Measurements from ENCODE around the gene FYB1.

DNA sequence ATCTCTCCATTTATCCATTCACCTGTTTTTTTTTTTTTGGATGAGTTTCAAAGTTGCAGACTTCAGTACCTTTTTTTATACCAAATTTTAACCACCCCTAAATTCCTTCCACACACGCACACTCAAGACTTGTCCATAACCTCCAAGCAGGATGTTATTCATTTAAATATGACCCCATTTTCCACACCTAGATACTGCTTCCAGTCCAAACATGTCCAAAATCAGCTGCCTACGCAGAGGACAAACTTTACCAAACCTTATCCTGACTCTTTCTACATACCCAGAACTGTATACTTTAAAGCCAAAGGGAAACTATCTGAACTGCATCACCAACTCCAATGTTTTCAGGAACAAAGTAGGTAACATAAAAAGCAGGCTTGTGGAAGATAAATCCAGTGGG lies 36.0 kb upstream of the FYB1 start:
- TF ChIP-seq, protein P1, sequence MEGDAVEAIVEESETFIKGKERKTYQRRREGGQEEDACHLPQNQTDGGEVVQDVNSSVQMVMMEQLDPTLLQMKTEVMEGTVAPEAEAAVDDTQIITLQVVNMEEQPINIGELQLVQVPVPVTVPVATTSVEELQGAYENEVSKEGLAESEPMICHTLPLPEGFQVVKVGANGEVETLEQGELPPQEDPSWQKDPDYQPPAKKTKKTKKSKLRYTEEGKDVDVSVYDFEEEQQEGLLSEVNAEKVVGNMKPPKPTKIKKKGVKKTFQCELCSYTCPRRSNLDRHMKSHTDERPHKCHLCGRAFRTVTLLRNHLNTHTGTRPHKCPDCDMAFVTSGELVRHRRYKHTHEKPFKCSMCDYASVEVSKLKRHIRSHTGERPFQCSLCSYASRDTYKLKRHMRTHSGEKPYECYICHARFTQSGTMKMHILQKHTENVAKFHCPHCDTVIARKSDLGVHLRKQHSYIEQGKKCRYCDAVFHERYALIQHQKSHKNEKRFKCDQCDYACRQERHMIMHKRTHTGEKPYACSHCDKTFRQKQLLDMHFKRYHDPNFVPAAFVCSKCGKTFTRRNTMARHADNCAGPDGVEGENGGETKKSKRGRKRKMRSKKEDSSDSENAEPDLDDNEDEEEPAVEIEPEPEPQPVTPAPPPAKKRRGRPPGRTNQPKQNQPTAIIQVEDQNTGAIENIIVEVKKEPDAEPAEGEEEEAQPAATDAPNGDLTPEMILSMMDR (IDR thresholded peaks at IDR 0.05) = no peak
- TF ChIP-seq POLR2AphosphoS5 (IDR thresholded peaks at IDR 0.05; ENCODE audit: low read depth, low read length) (no peak), SIN3A (IDR thresholded peaks at IDR 0.05; ENCODE audit: borderline replicate concordance, insufficient read depth, low read depth, low read length) (no peak), TCF7L2 (IDR thresholded peaks at IDR 0.05; ENCODE audit: low read depth, low read length) (no peak)
- TF ChIP-seq, protein P2, sequence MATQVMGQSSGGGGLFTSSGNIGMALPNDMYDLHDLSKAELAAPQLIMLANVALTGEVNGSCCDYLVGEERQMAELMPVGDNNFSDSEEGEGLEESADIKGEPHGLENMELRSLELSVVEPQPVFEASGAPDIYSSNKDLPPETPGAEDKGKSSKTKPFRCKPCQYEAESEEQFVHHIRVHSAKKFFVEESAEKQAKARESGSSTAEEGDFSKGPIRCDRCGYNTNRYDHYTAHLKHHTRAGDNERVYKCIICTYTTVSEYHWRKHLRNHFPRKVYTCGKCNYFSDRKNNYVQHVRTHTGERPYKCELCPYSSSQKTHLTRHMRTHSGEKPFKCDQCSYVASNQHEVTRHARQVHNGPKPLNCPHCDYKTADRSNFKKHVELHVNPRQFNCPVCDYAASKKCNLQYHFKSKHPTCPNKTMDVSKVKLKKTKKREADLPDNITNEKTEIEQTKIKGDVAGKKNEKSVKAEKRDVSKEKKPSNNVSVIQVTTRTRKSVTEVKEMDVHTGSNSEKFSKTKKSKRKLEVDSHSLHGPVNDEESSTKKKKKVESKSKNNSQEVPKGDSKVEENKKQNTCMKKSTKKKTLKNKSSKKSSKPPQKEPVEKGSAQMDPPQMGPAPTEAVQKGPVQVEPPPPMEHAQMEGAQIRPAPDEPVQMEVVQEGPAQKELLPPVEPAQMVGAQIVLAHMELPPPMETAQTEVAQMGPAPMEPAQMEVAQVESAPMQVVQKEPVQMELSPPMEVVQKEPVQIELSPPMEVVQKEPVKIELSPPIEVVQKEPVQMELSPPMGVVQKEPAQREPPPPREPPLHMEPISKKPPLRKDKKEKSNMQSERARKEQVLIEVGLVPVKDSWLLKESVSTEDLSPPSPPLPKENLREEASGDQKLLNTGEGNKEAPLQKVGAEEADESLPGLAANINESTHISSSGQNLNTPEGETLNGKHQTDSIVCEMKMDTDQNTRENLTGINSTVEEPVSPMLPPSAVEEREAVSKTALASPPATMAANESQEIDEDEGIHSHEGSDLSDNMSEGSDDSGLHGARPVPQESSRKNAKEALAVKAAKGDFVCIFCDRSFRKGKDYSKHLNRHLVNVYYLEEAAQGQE (IDR thresholded peaks at IDR 0.05; ENCODE audit: insufficient read depth in 1 of 2, low read depth in 2 of 2, low read length in 1 of 2) = no peak

All from Panc1 (cell line).